Naive thymus-derived CD4-positive, alpha-beta T cell (primary cell): ENCODE measurements around the gene PGAM1. TPM values are rescaled to one million over a fixed set of nuclear protein-coding genes. Genes with fewer than 3 reads are reported as not detected.
"Not testable (repeated sequence)": the region's sequence is repeated elsewhere in the genome, so short reads cannot be mapped to it uniquely, and the experiment has no call there.

Source experiments
- ATAC-seq: fragments of 150-1000 bp; cut with Tn5 transposase; 2 replicates; pipeline ENCODE4 v1.10.0; 2021; ENCODE audit warnings: mild to moderate bottlenecking, moderate library complexity
- CTCF ChIA-PET: fragments of 350-600 bp; sonication (Branson Sonifier 250); formaldehyde crosslinking; loops from one replicate; lab custom pipeline; 2021; ENCODE audit warnings: antibody characterized with exemption; lab: Charles Lee
- POLR2A ChIA-PET: fragments of 350-600 bp; sonication (Branson Sonifier 250); formaldehyde crosslinking; loops from one replicate; lab custom pipeline; 2021; ENCODE audit warnings: antibody characterized with exemption, inconsistent platforms; lab: Charles Lee
- DNase-seq, 9 donors: peaks; one replicate each; pipeline versions ENCODE4 v3.0.0 to v3.0.0-alpha.2; 2020 to 2022; ENCODE audit warnings: mixed read lengths in 1 of 9
- H3K27ac ChIP-seq: one replicate; pipeline ENCODE4 v1.7.0; 2013; ENCODE audit warnings: mild to moderate bottlenecking, low read depth, low read length, moderate library complexity
- H3K27me3 ChIP-seq, 2 donors: one replicate each; pipeline ENCODE4 v1.7.0; 2013; ENCODE audit warnings: low read length in 2 of 2, mild to moderate bottlenecking in 2 of 2, moderate library complexity in 2 of 2; ENCODE audit not compliant: control insufficient read depth in 2 of 2, insufficient read depth in 2 of 2
- H3K36me3 ChIP-seq, 3 experiments: 1 replicate in 2 of 3; 2 replicates in 1 of 3; pipeline ENCODE4 v1.7.0; 2013; ENCODE audit warnings: low read length in 3 of 3, mild to moderate bottlenecking in 3 of 3, moderate library complexity in 1 of 3; ENCODE audit not compliant: insufficient read depth in 3 of 3, control insufficient read depth in 2 of 3
- H3K4me1 ChIP-seq, 2 donors: one replicate each; pipeline ENCODE4 v1.7.0; 2013; ENCODE audit warnings: low read length in 2 of 2, mild to moderate bottlenecking in 2 of 2, moderate library complexity in 1 of 2; ENCODE audit not compliant: control insufficient read depth in 2 of 2, insufficient read depth in 2 of 2
- H3K4me3 ChIP-seq: 2 replicates; pipeline ENCODE4 v1.7.0; 2013; ENCODE audit warnings: mild to moderate bottlenecking, low read length
- H3K9me3 ChIP-seq, 3 experiments: 1 replicate in 2 of 3; 2 replicates in 1 of 3; pipeline ENCODE4 v1.7.0; 2013; ENCODE audit warnings: low read length in 3 of 3; ENCODE audit not compliant: control insufficient read depth in 2 of 3
- H3K27ac Mint-ChIP-seq, 9 donors: one replicate each; pipeline ENCODE4 v1.8.0; 2020 to 2022; ENCODE audit warnings: mixed read lengths in 9 of 9, mild to moderate bottlenecking in 8 of 9, moderate library complexity in 5 of 9, inconsistent platforms in 2 of 9
- H3K27me3 Mint-ChIP-seq, 5 donors: one replicate each; pipeline ENCODE4 v1.8.0; 2021 to 2022; ENCODE audit warnings: mixed read lengths in 5 of 5, mild to moderate bottlenecking in 1 of 5
- H3K36me3 Mint-ChIP-seq, 5 donors: one replicate each; pipeline ENCODE4 v1.8.0; 2020 to 2022; ENCODE audit warnings: mixed read lengths in 5 of 5, mild to moderate bottlenecking in 3 of 5, inconsistent platforms in 1 of 5
- H3K4me1 Mint-ChIP-seq, 7 donors: one replicate each; pipeline ENCODE4 v1.8.0; 2020 to 2022; ENCODE audit warnings: mixed read lengths in 7 of 7, mild to moderate bottlenecking in 3 of 7, inconsistent platforms in 1 of 7
- H3K4me3 Mint-ChIP-seq, 10 donors: one replicate each; pipeline ENCODE4 v1.8.0; 2020 to 2022; ENCODE audit warnings: mild to moderate bottlenecking in 10 of 10, mixed read lengths in 10 of 10, moderate library complexity in 6 of 10, inconsistent platforms in 2 of 10
- H3K9me3 Mint-ChIP-seq, 11 donors: one replicate each; pipeline ENCODE4 v1.8.0; 2020 to 2022; ENCODE audit warnings: mixed read lengths in 11 of 11, mild to moderate bottlenecking in 4 of 11, inconsistent platforms in 1 of 11, moderate library complexity in 1 of 11
- intact Hi-C, 2 donors: fragments of 100-400 bp; cut with micrococcal nuclease; formaldehyde crosslinking; loops; one replicate each; pipeline ENCODE4 v1.15.1; 2023
- polyA plus RNA-seq, 2 donors: library from polyadenylated mRNA; unstranded; fragments of 300-500 nt; fragmentation: Illumina TruSeq; gene quantifications; one replicate each; pipeline ENCODE4 v1.2.3, GENCODE V29; 2021
- total RNA-seq, 6 experiments: library from RNA in 5 of 6; stranded (reverse) in 5 of 6; gene quantifications; 1 replicate in 5 of 6; 2 replicates in 1 of 6; pipeline ENCODE4 v1.2.3 and lab custom pipeline; 2021 to 2026

PGAM1 gene
- total and polyA plus RNA-seq, 7 experiments from 2014 or later = 58.5 to 536 (median 116) TPM

DNA sequence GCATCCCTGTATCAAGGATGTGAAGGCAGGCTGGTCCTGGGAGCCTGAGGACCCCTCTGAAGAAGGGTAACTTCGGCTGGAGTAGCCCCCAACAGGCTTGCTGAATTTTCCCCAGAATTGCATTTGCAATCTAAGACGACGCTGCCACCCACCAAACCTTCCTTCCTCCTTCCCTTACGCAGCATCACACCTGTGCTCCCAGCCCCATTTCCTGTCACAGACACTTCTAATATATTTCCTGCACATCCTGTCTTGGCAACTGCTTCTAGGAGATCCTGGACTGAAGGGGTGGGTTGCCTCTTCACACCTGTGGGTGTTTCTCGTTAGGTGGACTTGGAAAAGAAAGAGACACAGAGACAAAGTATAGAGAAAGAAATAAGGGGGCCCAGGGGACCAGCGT, 9.4 kb upstream of the PGAM1 start:
- Mint-ChIP-seq H3K27me3 (no peaks in the 10 kb centered on the region), H3K27ac (peak overlapping the region; percentile 67 to 87 (median 84)), H3K9me3 (no peaks in the 10 kb centered on the region), H3K36me3 (no peaks in the 10 kb centered on the region), H3K4me1 (peaks cover 38 to 62% (median 59%) of the 10 kb centered on the region in 7 donors), H3K4me3 (peak overlapping the region in 9 of 10 donors; percentile 39 to 78 (median 61))
- ATAC-seq (no peak), DNase-seq (no peak)
- H3K27me3 ChIP-seq = no peaks in the 10 kb centered on the region
- ChIA-PET CTCF (interaction anchor here (0.7 to 1.1 kb wide), 2 partner anchors 26 to 38 kb away, joined by 3 read pairs; no protein-coding TSS in a partner anchor), POLR2A (interaction anchor here (0.9 kb wide), 1 partner anchor 16 kb away, joined by 3 read pairs; the partner anchor contains the start of gene RRP12)
- peak overlapping the region; percentile 59 for H3K27ac ChIP-seq
- no peaks in the 10 kb centered on the region for H3K9me3 ChIP-seq
- H3K4me3 ChIP-seq = no peak overlapping the region
- intact Hi-C loops = no loop called here
- H3K36me3 ChIP-seq = no peaks in the 10 kb centered on the region
- peaks cover 26 to 38% of the 10 kb centered on the region in 2 donors for H3K4me1 ChIP-seq

DNA sequence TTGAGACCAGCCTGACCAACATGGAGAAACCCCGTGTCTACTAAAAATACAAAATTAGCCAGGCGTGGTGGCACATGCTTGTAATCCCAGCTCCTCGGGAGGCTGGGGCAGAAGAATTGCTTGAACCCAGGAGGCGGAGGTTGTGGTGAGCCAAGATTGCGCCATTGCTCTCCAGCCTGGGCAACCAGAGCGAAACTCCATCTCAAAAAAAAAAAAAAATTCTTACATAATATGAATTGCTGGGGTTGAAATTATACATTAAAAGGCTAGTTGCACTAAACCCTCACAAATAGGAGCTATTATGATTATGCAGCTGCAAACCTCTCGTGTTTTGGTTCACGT, 2.3 kb upstream of the PGAM1 start:
- CTCF ChIA-PET, H3K27me3 Mint-ChIP-seq, H3K27ac ChIP-seq, H3K36me3 ChIP-seq, H3K4me3 ChIP-seq, DNase-seq, H3K27me3 ChIP-seq, H3K9me3 Mint-ChIP-seq, H3K9me3 ChIP-seq, ATAC-seq: not testable (repeated sequence)
- peak overlapping the region in 1 of 10 donors; percentile 74 for H3K4me3 Mint-ChIP-seq
- peaks cover 25 to 27% of the 10 kb centered on the region in 2 donors for H3K4me1 ChIP-seq
- H3K36me3 Mint-ChIP-seq = peaks cover 0 to 25% (median 0%) of the 10 kb centered on the region in 5 donors
- intact Hi-C loops = loop anchor here in 1 of 2 donors (1.0 kb wide), 1 partner anchor 9 kb away; no protein-coding TSS in a partner anchor
- POLR2A ChIA-PET = interaction anchor here (0.6 to 1.2 kb wide), 5 partner anchors 14 to 361 kb away, joined by 3 to 5 read pairs (median 3); no protein-coding TSS in a partner anchor
- H3K4me1 Mint-ChIP-seq = peaks cover 18 to 51% (median 41%) of the 10 kb centered on the region in 7 donors
- peak overlapping the region in 7 of 9 donors; percentile 59 to 95 (median 92) for H3K27ac Mint-ChIP-seq

DNA sequence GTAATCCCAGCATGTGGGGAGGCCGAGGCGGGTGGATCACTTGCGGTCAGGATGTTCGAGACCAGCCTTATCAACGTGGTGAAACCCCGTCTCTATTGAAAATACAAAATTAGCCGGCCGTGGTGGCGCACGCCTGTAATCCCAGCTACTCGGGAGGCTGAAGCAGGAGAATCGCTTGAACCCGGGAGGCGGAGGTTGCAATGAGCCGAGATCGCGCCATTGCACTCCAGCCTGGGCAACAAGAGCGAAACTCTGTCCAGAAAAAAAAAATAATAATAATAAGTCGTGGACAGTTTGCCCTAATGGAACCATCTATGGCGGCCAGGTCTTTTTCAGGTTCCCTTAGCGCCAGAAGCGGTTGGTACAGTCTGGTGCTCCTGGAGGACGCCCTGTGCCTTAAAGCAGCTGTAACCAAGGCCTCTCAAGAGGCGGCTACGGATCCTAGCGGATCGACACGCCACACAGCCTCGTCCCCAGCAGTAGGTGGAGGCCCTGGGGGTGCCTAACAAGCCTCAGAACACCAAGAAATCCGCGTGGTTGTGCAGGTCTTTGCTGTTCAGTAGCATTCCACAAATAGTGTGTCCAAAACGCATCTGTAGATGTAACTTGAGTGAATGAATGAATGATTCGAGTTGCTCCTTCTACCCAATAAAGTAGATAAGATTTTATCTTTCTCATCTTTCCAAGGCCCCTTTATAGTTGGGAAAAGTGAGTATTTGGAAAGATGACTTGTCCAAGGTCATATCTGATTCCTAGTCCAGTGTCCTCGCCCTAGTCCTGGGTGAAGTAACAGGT, 982 bp downstream of the PGAM1 start:
- no peak for ATAC-seq
- Mint-ChIP-seq H3K36me3 (peaks cover 0 to 41% (median 6%) of the 10 kb centered on the region in 5 donors), H3K27me3 (peaks cover 0 to 2% (median 0%) of the 10 kb centered on the region in 5 donors), H3K4me1 (peaks cover 10 to 56% (median 34%) of the 10 kb centered on the region in 7 donors), H3K9me3 (peaks cover 0 to 4% (median 0%) of the 10 kb centered on the region in 11 donors), H3K27ac (peak overlapping the region; percentile 65 to 99 (median 95)), H3K4me3 (peak overlapping the region; percentile 83 to 97 (median 95))
- Histone ChIP-seq H3K4me3 (peak overlapping the region; percentile 92), H3K9me3 (no peaks in the 10 kb centered on the region), H3K36me3 (peaks cover 0 to 23% (median 16%) of the 10 kb centered on the region in 3 experiments), H3K27me3 (no peaks in the 10 kb centered on the region), H3K4me1 (peaks cover 20 to 29% of the 10 kb centered on the region in 2 donors), H3K27ac (peak overlapping the region; percentile 81)
- DNase-seq = no peak
- intact Hi-C loops = loop anchor here (1.0 kb wide), 9 partner anchors 13 to 260 kb away; partner anchors contain the start of genes MMS19 (in 2 of the 2), RRP12 (in 2 of the 2), UBTD1 (in 2 of the 2) and ARHGAP19 (in 1 of the 2)
- POLR2A ChIA-PET = interaction anchor here (0.6 to 1.5 kb wide), 2 partner anchors 12 to 26 kb away, joined by 3 to 4 read pairs; partner anchors contain the start of gene RRP12
- CTCF ChIA-PET = interaction anchor here (0.6 to 0.7 kb wide), 2 partner anchors 28 to 65 kb away, joined by 3 read pairs; no protein-coding TSS in a partner anchor

DNA sequence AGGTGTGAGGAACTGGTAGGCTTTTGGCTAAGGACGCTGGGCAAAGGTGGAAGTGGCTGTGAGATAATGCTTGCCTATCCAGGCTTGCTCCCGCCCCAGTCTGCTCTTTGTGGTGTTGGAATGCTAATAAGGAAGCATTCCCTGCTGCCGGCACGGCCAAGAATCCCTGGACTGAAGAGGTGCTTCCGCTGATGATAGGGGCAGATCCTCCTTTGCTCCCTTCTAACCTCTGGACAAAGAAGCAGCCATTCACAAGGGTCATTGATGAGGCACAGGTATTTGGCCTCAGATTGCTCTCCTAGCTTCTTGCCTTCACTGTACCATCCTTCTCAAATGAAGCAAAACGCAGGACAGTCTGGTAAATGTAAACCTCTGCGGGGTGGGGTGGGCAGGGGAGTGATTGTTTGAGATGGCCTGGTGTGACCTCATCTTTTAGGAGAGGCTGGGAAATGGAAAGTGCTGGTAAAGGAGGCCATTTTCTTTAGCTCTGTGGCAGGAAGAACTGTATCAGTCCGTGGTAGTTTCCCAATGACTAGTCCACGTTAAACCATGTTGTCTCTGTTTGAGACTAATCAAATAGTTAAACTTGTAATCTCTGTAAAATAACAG, 1.7 kb downstream of the PGAM1 start:
- peaks cover 10 to 57% (median 34%) of the 10 kb centered on the region in 7 donors for H3K4me1 Mint-ChIP-seq
- peaks cover 0 to 41% (median 8%) of the 10 kb centered on the region in 5 donors for H3K36me3 Mint-ChIP-seq
- ChIA-PET POLR2A (interaction anchor here (0.6 to 1.5 kb wide), 3 partner anchors 9 to 27 kb away, joined by 3 to 4 read pairs (median 3); partner anchors contain the start of gene RRP12), CTCF (interaction anchor here (0.6 to 0.7 kb wide), 3 partner anchors 17 to 65 kb away, joined by 3 to 4 read pairs (median 3); no protein-coding TSS in a partner anchor)
- H3K4me3 Mint-ChIP-seq = peak overlapping the region; percentile 83 to 97 (median 95)
- Histone ChIP-seq H3K9me3 (no peaks in the 10 kb centered on the region), H3K4me3 (peak overlapping the region; percentile 92), H3K27me3 (no peaks in the 10 kb centered on the region), H3K36me3 (peaks cover 0 to 25% (median 18%) of the 10 kb centered on the region in 3 experiments), H3K4me1 (peaks cover 20 to 29% of the 10 kb centered on the region in 2 donors), H3K27ac (peak overlapping the region; percentile 81)
- ATAC-seq (no peak), DNase-seq (no peak)
- peak overlapping the region; percentile 38 to 97 (median 92) for H3K27ac Mint-ChIP-seq
- H3K9me3 Mint-ChIP-seq = peaks cover 0 to 4% (median 0%) of the 10 kb centered on the region in 11 donors
- peaks cover 0 to 2% (median 0%) of the 10 kb centered on the region in 5 donors for H3K27me3 Mint-ChIP-seq
- intact Hi-C loops = loop anchor here in 1 of 2 donors (1.0 kb wide), 1 partner anchor 18 kb away; no protein-coding TSS in a partner anchor

DNA sequence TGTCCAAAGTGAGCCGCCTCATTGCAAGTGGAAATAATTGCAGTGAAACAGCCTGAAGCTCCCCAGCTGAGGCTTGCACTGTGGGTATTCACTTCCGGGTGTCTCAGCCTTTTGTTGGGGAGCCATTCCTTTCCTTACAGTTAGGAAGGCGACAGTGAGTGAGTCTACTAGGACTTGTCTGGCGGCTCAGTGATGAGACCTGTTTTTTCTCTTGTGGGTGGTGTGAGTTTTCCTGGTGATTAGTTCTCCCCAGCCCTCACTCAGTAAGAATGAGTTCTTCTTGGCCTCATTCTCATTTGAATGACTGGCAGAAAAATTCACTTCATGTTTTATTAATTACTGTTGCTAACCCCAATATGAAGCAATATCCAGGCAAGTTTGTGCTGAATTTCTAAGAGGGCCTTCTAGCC, 2.6 kb downstream of the PGAM1 start:
- DNase-seq (no peak), ATAC-seq (no peak)
- Mint-ChIP-seq H3K9me3 (peaks cover 0 to 4% (median 0%) of the 10 kb centered on the region in 11 donors), H3K27me3 (peaks cover 0 to 2% (median 0%) of the 10 kb centered on the region in 5 donors), H3K4me3 (peak overlapping the region in 8 of 10 donors; percentile 18 to 96 (median 54)), H3K4me1 (peaks cover 4 to 49% (median 29%) of the 10 kb centered on the region in 7 donors), H3K36me3 (peaks cover 0 to 41% (median 8%) of the 10 kb centered on the region in 5 donors), H3K27ac (peak overlapping the region in 8 of 9 donors; percentile 4 to 89 (median 74))
- no peaks in the 10 kb centered on the region for H3K9me3 ChIP-seq
- ChIA-PET CTCF (no interaction called here), POLR2A (interaction anchor here (1.0 kb wide), 1 partner anchor 10 kb away, joined by 3 read pairs; no protein-coding TSS in a partner anchor)
- intact Hi-C loops = loop anchor here in 1 of 2 donors (1.0 kb wide), 1 partner anchor 17 kb away; no protein-coding TSS in a partner anchor
- H3K27me3 ChIP-seq = no peaks in the 10 kb centered on the region
- H3K36me3 ChIP-seq = peaks cover 0 to 30% (median 18%) of the 10 kb centered on the region in 3 experiments
- no peak overlapping the region for H3K4me3 ChIP-seq
- H3K27ac ChIP-seq = peak overlapping the region; percentile 81
- peaks cover 20 to 29% of the 10 kb centered on the region in 2 donors for H3K4me1 ChIP-seq
